ENCODE results near the gene CIT. TPM values are rescaled to one million over a fixed set of nuclear protein-coding genes. Genes with fewer than 3 reads are reported as not detected.

The CIT gene
- total RNA-seq, 2 experiments from 2014 or later: 54.6 to 71.5 TPM

GRCh38 chr12:119735079-119735478, 142.0 kb downstream of the CIT start:
- intact Hi-C loops (cut with DNase I, micrococcal nuclease): no loop called here
- Mint-ChIP-seq H3K4me1 (peaks cover 2% of the 10 kb centered on the region), H3K27me3 (no peaks in the 10 kb centered on the region), H3K36me3 (ENCODE audit: low read depth) (peaks cover 17% of the 10 kb centered on the region), H3K9me3 (ENCODE audit: low read depth) (no peaks in the 10 kb centered on the region), H3K27ac (no peak overlapping the region), H3K4me3 (no peak overlapping the region)
- no peak for ATAC-seq
- ChIA-PET POLR2A (no interaction called here), CTCF (interaction anchor here (0.6 to 1.2 kb wide), 2 partner anchors 13 to 95 kb away, joined by 4 to 5 read pairs; no protein-coding TSS in a partner anchor)
- DNase-seq: no peak

GRCh38 chr12:119730381-119730780, 146.7 kb downstream of the CIT start:
- intact Hi-C loops (cut with DNase I, micrococcal nuclease): no loop called here
- ChIA-PET CTCF (interaction anchor here (0.6 kb wide), 1 partner anchor 49 kb away, joined by 3 read pairs; no protein-coding TSS in a partner anchor), POLR2A (no interaction called here)
- H3K9me3 Mint-ChIP-seq (ENCODE audit: low read depth): no peaks in the 10 kb centered on the region
- no peak for ATAC-seq
- H3K4me3 Mint-ChIP-seq: no peak overlapping the region
- DNase-seq: no peak
- H3K27ac Mint-ChIP-seq: no peak overlapping the region
- peaks cover 6% of the 10 kb centered on the region for H3K4me1 Mint-ChIP-seq
- H3K27me3 Mint-ChIP-seq: no peaks in the 10 kb centered on the region
- peaks cover 20% of the 10 kb centered on the region for H3K36me3 Mint-ChIP-seq (ENCODE audit: low read depth)

GRCh38 chr12:119729871-119730270, 147.2 kb downstream of the CIT start:
- POLR2A ChIA-PET: no interaction called here
- no peaks in the 10 kb centered on the region for H3K27me3 Mint-ChIP-seq

GRCh38 chr12:119728444-119728745, 148.7 kb downstream of the CIT start:
- no peaks in the 10 kb centered on the region for H3K27me3 Mint-ChIP-seq
- no peak overlapping the region for H3K4me3 Mint-ChIP-seq
- no peaks in the 10 kb centered on the region for H3K9me3 Mint-ChIP-seq (ENCODE audit: low read depth)
- POLR2A ChIA-PET: interaction anchor here (0.6 to 0.7 kb wide), 2 partner anchors 91 to 229 kb away, joined by 3 read pairs; no protein-coding TSS in a partner anchor
- H3K27ac Mint-ChIP-seq: no peak overlapping the region
- peaks cover 11% of the 10 kb centered on the region for H3K36me3 Mint-ChIP-seq (ENCODE audit: low read depth)
- CTCF ChIA-PET: interaction anchor here (0.6 to 1.4 kb wide), 4 partner anchors 10 to 294 kb away, joined by 3 to 4 read pairs (median 4); no protein-coding TSS in a partner anchor
- peaks cover 6% of the 10 kb centered on the region for H3K4me1 Mint-ChIP-seq
- intact Hi-C loops (cut with DNase I, micrococcal nuclease): no loop called here
- ATAC-seq: no peak
- no peak for DNase-seq

More at GRCh38 chr12:119729871-119730270, 147.2 kb downstream of the CIT start:
- no peaks in the 10 kb centered on the region for H3K9me3 Mint-ChIP-seq (ENCODE audit: low read depth)
- H3K27ac Mint-ChIP-seq: no peak overlapping the region
- H3K4me3 Mint-ChIP-seq: no peak overlapping the region
- CTCF ChIA-PET: interaction anchor here (1.4 kb wide), 1 partner anchor 172 kb away, joined by 4 read pairs; no protein-coding TSS in a partner anchor
- peaks cover 20% of the 10 kb centered on the region for H3K36me3 Mint-ChIP-seq (ENCODE audit: low read depth)
- DNase-seq (no peak), ATAC-seq (no peak)
- intact Hi-C loops (cut with DNase I, micrococcal nuclease): no loop called here
- H3K4me1 Mint-ChIP-seq: peaks cover 6% of the 10 kb centered on the region

- Mint-ChIP-seq H3K27ac (no peak overlapping the region), H3K9me3 (ENCODE audit: low read depth) (no peaks in the 10 kb centered on the region), H3K4me1 (peaks cover 4% of the 10 kb centered on the region), H3K27me3 (no peaks in the 10 kb centered on the region), H3K4me3 (no peak overlapping the region), H3K36me3 (ENCODE audit: low read depth) (peaks cover 8% of the 10 kb centered on the region)
- ATAC-seq: no peak
- intact Hi-C loops (cut with DNase I, micrococcal nuclease): no loop called here
- CTCF ChIA-PET: interaction anchor here (0.6 to 0.9 kb wide), 2 partner anchors 9 to 293 kb away, joined by 3 read pairs; no protein-coding TSS in a partner anchor
- POLR2A ChIA-PET: interaction anchor here (0.6 to 0.7 kb wide), 2 partner anchors 92 to 229 kb away, joined by 3 read pairs; no protein-coding TSS in a partner anchor
- DNase-seq: no peak
Observed at GRCh38 chr12:119727600-119728443, 149.3 kb downstream of the CIT start.

- H3K4me1 Mint-ChIP-seq: peaks cover 4% of the 10 kb centered on the region
- no peaks in the 10 kb centered on the region for H3K9me3 Mint-ChIP-seq (ENCODE audit: low read depth)
- ChIA-PET POLR2A (no interaction called here), CTCF (no interaction called here)
- intact Hi-C loops (cut with DNase I, micrococcal nuclease): no loop called here
- ATAC-seq (no peak), DNase-seq (no peak)
- peaks cover 3% of the 10 kb centered on the region for H3K36me3 Mint-ChIP-seq (ENCODE audit: low read depth)
- H3K27me3 Mint-ChIP-seq: no peaks in the 10 kb centered on the region
- H3K27ac Mint-ChIP-seq: no peak overlapping the region
- H3K4me3 Mint-ChIP-seq: no peak overlapping the region
Observed at GRCh38 chr12:119725523-119725922, 151.6 kb downstream of the CIT start.

DNA sequence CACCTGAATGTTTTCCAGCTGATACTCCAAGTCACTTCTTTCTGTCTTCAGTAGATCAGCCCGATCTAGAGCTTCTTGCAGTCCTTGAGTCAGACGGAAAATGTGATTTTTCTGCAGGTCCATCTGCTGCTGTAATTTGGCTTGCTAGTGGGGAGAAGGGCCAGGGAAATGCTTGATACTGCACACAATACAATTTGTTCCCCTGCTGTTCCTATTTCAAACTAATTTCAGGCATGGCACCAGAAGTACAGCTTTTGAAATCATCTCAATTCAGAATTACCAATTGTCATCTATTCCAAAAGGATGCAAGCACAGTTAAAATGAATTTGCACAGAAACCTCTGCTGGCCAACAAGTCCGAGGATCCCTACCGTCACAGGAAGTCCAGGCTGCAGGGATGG, 155.8 kb downstream of the CIT start:
- Mint-ChIP-seq H3K36me3 (ENCODE audit: low read depth) (peaks cover 17% of the 10 kb centered on the region), H3K4me1 (peaks cover 4% of the 10 kb centered on the region), H3K9me3 (ENCODE audit: low read depth) (no peaks in the 10 kb centered on the region), H3K27me3 (no peaks in the 10 kb centered on the region), H3K27ac (no peak overlapping the region), H3K4me3 (no peak overlapping the region)
- DNase-seq: no peak
- ATAC-seq: no peak
- intact Hi-C loops (cut with DNase I, micrococcal nuclease): no loop called here
- ChIA-PET POLR2A (no interaction called here), CTCF (no interaction called here)

- CTCF ChIA-PET: no interaction called here
Observed at GRCh38 chr12:119720349-119720748, 156.8 kb downstream of the CIT start.

GRCh38 chr12:119718141-119718540, 159.0 kb downstream of the CIT start:
- no peak for ATAC-seq
- no peak for DNase-seq
- POLR2A ChIA-PET: no interaction called here
- H3K9me3 Mint-ChIP-seq (ENCODE audit: low read depth): peaks cover 4% of the 10 kb centered on the region
- H3K27me3 Mint-ChIP-seq: no peaks in the 10 kb centered on the region
- H3K36me3 Mint-ChIP-seq (ENCODE audit: low read depth): peaks cover 34% of the 10 kb centered on the region
- H3K4me3 Mint-ChIP-seq: no peak overlapping the region
- CTCF ChIA-PET: interaction anchor here (0.7 to 1.2 kb wide), 2 partner anchors 9 to 18 kb away, joined by 3 to 4 read pairs; no protein-coding TSS in a partner anchor
- no peak overlapping the region for H3K27ac Mint-ChIP-seq
- intact Hi-C loops (cut with DNase I, micrococcal nuclease): no loop called here
- peaks cover 10% of the 10 kb centered on the region for H3K4me1 Mint-ChIP-seq

More at GRCh38 chr12:119720349-119720748, 156.8 kb downstream of the CIT start:
- Mint-ChIP-seq H3K4me3 (no peak overlapping the region), H3K9me3 (ENCODE audit: low read depth) (peaks cover 1% of the 10 kb centered on the region), H3K4me1 (peaks cover 6% of the 10 kb centered on the region), H3K36me3 (ENCODE audit: low read depth) (peaks cover 22% of the 10 kb centered on the region), H3K27me3 (no peaks in the 10 kb centered on the region), H3K27ac (no peak overlapping the region)
- intact Hi-C loops (cut with DNase I, micrococcal nuclease): no loop called here
- DNase-seq (no peak), ATAC-seq (no peak)
- POLR2A ChIA-PET: no interaction called here

- no peak overlapping the region for H3K4me3 Mint-ChIP-seq
- H3K27ac Mint-ChIP-seq: no peak overlapping the region
- ChIA-PET POLR2A (no interaction called here), CTCF (no interaction called here)
- peaks cover 10% of the 10 kb centered on the region for H3K4me1 Mint-ChIP-seq
- no peak for ATAC-seq
- intact Hi-C loops (cut with DNase I, micrococcal nuclease): no loop called here
- H3K27me3 Mint-ChIP-seq: no peaks in the 10 kb centered on the region
- DNase-seq: no peak
- H3K9me3 Mint-ChIP-seq (ENCODE audit: low read depth): peaks cover 4% of the 10 kb centered on the region
- H3K36me3 Mint-ChIP-seq (ENCODE audit: low read depth): peaks cover 56% of the 10 kb centered on the region
Observed at GRCh38 chr12:119715268-119715620, 161.9 kb downstream of the CIT start.

- no peak for DNase-seq
- ChIA-PET CTCF (no interaction called here), POLR2A (no interaction called here)
- Mint-ChIP-seq H3K27ac (no peak overlapping the region), H3K9me3 (ENCODE audit: low read depth) (peaks cover 4% of the 10 kb centered on the region), H3K4me1 (peaks cover 10% of the 10 kb centered on the region), H3K27me3 (no peaks in the 10 kb centered on the region), H3K36me3 (ENCODE audit: low read depth) (peaks cover 61% of the 10 kb centered on the region), H3K4me3 (no peak overlapping the region)
- ATAC-seq: peak; percentile 51
- intact Hi-C loops (cut with DNase I, micrococcal nuclease): no loop called here
Observed at GRCh38 chr12:119714614-119715267, 162.4 kb downstream of the CIT start.

DNA sequence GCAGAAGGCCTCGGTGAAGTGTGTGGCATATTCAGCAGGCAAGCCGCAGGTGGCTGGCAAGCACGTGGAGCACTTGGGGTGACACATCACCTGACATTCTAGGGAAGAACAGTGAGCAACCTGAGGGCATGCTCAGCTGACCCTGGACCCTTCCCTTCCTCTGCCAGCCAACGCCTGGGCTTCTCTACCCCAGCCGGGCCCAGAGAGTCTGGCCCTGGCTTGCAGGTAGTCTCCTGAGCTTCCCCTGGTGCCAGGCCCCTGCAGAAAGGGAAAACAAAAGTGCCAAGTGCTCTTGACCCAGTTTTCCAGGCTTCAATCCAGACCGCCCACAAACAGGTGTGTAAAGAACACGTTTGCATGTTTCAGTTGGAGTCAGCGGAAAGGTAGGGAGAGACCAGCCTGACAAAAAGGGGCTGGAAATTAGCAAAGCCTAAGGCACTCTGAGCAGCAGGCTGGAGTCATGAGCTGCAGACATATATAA, 163.5 kb downstream of the CIT start:
- DNase-seq (no peak), ATAC-seq (no peak)
- no peaks in the 10 kb centered on the region for H3K27me3 Mint-ChIP-seq
- POLR2A ChIA-PET: no interaction called here
- H3K36me3 Mint-ChIP-seq (ENCODE audit: low read depth): peaks cover 61% of the 10 kb centered on the region
- intact Hi-C loops (cut with DNase I, micrococcal nuclease): no loop called here
- no peak overlapping the region for H3K27ac Mint-ChIP-seq
- no peak overlapping the region for H3K4me3 Mint-ChIP-seq
- peaks cover 10% of the 10 kb centered on the region for H3K4me1 Mint-ChIP-seq
- H3K9me3 Mint-ChIP-seq (ENCODE audit: low read depth): peaks cover 4% of the 10 kb centered on the region
- CTCF ChIA-PET: no interaction called here

Measured in activated CD4-positive, alpha-beta T cell treated with anti-CD3 and anti-CD28 coated beads for 36 hours (primary cell).